Breast epithelium (tissue), 3 donors: ENCODE data around the gene BHMT.

Experiments used
- POLR2A ChIP-seq: fragments of 450-650 bp; IDR thresholded peaks from one replicate; pipeline ENCODE4 v1.6.1; 2016; ENCODE audit warnings: antibody characterized with exemption, mild to moderate bottlenecking, moderate library complexity
- POLR2AphosphoS5 ChIP-seq, 3 donors: sonication (generic); formaldehyde crosslinking; IDR thresholded peaks; one replicate each; pipeline ENCODE4 v1.6.1; 2017; ENCODE audit warnings: antibody characterized with exemption in 3 of 3
- TF ChIP-seq, protein P1 (sequence below), 3 donors: fragments of 450-650 bp; IDR thresholded peaks; one replicate each; pipeline ENCODE4 v1.5.1; 2016 to 2017; ENCODE audit warnings: antibody characterized with exemption in 3 of 3, mild to moderate bottlenecking in 3 of 3, moderate library complexity in 3 of 3

DNA sequence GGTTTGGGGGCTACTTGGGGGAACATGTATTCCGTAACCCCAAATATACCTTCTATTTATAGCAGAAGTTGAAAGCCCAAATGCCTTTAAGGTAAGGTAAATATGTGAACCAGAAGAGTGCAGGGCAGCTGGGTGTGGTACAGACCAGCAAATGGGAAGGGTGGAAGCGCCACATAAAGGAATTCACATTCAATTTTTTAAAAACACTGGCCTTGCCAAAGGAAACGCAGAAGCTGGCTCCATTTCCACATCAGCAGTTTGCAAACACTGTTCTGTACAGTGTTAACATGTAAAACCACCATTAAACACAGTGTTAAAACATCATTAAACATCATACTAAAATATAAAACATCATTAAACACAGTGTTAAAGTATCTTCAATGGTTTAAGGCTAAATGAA, 3.5 kb upstream of the BHMT start:
- TF ChIP-seq, protein P1, sequence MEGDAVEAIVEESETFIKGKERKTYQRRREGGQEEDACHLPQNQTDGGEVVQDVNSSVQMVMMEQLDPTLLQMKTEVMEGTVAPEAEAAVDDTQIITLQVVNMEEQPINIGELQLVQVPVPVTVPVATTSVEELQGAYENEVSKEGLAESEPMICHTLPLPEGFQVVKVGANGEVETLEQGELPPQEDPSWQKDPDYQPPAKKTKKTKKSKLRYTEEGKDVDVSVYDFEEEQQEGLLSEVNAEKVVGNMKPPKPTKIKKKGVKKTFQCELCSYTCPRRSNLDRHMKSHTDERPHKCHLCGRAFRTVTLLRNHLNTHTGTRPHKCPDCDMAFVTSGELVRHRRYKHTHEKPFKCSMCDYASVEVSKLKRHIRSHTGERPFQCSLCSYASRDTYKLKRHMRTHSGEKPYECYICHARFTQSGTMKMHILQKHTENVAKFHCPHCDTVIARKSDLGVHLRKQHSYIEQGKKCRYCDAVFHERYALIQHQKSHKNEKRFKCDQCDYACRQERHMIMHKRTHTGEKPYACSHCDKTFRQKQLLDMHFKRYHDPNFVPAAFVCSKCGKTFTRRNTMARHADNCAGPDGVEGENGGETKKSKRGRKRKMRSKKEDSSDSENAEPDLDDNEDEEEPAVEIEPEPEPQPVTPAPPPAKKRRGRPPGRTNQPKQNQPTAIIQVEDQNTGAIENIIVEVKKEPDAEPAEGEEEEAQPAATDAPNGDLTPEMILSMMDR (IDR thresholded peaks at IDR 0.05) = no peak
- no peak for TF ChIP-seq POLR2A
- no peak for TF ChIP-seq POLR2AphosphoS5 (IDR thresholded peaks at IDR 0.05)
